Activated CD8-positive, alpha-beta memory T cell treated with anti-CD3 and anti-CD28 coated beads, Interleukin-2, amount 50 U/mL, for 24 hours (primary cell): ENCODE results near the gene PATL2.
"Not testable (repeated sequence)": the region's sequence is repeated elsewhere in the genome, so short reads cannot be mapped to it uniquely, and the experiment has no call there.

Experiments
- DNase-seq: peaks from one replicate; pipeline ENCODE4 v3.0.0-alpha.2; 2020; ENCODE audit errors: extremely low read depth

PATL2 gene

GRCh38 chr15:44690245-44690644, 20.9 kb downstream of the PATL2 start:
- DNase-seq = not testable (repeated sequence)

DNA sequence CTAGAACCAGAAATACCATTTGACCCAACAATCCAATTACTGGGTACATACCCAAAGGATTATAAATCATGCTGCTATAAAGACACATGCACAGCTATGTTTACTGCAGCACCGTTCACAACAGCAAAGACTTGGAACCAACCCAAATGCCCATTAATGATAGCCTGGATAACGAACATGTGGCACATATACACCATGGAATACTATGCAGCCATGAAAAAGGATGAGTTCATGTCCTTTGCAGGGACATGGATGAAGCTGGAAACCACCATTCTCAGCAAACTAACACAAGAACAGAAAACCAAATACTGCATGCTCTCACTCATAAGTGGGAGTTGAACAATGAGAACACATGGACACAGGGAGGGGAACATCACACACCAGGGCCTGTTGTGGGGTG, 21.8 kb downstream of the PATL2 start:
- DNase-seq = not testable (repeated sequence)

GRCh38 chr15:44682809-44683682, 28.1 kb downstream of the PATL2 start:
- DNase-seq = peak; percentile 49

- no peak for DNase-seq
Measured at GRCh38 chr15:44682211-44682610, 28.9 kb downstream of the PATL2 start.

DNA sequence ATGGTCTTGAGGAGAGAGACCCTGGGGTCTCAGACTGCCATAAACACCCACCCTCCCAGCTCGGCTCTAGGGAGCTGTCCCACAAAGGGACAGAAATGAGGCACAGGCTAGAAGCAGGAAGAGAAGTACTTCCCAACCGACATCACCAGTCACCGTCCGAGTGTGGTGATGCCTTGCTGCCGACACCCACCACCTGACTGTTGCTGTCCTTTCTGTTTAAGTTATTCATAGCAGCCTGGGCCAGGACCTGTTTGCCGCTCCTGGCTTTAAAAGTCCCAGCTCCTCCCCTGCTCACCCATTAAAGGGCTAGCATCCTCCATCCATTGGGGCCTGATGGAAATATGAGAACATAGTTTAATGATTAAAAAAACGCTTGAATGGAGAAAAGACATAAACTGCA, 34.4 kb downstream of the PATL2 start:
- DNase-seq = no peak

DNA sequence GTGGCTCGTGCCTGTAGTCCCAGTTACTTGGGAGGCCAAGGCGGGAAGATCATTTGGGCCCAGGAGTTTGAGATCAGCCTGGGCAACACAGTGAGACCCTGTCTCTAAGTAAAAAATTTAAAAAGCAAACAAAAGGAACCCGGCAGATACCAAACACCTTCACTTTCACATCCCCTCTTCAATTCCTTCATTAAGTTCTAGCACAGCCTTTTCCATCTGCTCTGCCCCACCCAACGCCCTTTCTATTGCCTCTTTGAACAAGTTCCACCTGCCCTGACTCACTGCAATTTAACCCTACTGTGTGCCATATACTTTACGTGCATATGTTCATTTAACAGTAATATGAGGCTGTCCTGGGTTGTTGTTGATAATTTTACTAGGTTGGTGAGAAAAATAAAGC, 35.2 kb downstream of the PATL2 start:
- no peak for DNase-seq

- no peak for DNase-seq
Measured at GRCh38 chr15:44673639-44674038, 37.5 kb downstream of the PATL2 start.

DNA sequence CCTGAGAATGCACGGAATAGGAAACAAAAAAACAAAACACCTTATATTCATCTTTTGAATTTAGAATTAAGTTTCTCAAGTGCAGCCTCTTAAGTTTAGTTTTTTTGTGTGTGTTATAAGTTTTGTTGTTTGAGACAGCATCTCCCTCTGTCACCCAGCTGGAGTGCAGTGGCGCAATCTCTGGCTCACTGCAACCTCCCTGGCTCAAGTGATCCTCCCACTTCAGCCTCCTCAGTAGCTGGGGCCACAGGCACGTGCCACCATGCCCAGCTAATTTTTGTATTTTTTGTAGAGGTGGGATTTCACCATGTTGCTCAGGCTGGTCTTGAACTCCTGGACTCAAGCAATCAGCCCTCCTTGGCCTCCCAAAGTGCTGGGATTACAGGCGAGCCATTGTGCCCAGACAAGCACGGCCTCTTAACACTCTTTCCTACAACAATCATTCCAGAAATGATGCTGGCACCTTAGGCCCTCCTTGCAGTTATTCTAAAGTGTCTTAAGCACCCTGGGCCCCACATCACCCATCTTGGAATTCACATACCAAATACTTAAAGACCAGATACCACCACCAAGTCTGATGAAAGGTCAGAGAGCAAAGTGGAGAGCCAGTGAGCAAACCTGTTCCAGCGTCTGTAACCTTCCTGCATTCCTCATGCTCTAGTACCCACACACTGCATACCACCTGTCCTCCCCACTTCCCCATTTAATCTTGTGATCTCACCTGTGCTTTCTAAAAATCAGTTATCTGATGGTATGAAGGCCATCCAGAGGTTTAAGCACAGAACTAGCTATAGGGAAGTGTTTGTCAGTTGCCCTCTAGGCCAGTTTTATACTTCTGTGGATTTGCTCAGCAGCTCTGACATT, 40.8 kb downstream of the PATL2 start:
- no peak for DNase-seq

DNA sequence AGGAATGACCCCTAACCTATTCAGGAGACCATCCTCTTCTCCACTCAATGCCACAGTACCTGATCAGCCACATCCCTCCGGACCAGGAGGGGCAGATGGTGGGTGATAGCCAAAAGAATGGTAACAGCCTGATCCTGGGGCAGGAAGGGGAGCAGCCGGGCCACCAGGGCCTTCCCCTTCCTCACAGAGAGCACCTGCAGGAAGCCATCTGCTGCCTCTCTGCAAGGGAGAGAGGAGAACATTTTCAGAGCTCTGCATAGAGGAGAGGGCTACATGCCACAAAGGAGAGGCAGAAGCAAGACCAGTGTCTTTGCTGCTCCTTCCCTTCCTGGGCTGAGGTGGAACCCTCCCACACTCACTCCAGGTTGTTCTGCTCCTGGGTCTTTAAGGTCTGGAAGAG, 42.2 kb downstream of the PATL2 start:
- no peak for DNase-seq

DNA sequence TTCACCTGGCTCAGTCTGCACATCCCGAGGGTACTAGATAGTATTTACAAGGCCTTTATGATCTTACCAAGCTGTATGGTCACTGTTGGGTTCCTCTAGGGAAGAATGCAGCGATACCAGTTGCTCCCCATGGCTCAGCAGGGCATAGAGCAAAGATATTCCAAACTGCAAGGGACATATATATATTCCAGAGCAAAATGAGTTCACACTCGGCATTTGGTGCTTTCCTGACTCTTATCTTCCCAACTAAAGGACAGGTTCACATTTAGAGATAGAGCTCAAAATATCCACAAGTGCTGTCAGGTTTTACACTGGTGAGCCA, 44.1 kb downstream of the PATL2 start:
- no peak for DNase-seq

GRCh38 chr15:44666210-44667038, 44.7 kb downstream of the PATL2 start:
- no peak for DNase-seq

DNA sequence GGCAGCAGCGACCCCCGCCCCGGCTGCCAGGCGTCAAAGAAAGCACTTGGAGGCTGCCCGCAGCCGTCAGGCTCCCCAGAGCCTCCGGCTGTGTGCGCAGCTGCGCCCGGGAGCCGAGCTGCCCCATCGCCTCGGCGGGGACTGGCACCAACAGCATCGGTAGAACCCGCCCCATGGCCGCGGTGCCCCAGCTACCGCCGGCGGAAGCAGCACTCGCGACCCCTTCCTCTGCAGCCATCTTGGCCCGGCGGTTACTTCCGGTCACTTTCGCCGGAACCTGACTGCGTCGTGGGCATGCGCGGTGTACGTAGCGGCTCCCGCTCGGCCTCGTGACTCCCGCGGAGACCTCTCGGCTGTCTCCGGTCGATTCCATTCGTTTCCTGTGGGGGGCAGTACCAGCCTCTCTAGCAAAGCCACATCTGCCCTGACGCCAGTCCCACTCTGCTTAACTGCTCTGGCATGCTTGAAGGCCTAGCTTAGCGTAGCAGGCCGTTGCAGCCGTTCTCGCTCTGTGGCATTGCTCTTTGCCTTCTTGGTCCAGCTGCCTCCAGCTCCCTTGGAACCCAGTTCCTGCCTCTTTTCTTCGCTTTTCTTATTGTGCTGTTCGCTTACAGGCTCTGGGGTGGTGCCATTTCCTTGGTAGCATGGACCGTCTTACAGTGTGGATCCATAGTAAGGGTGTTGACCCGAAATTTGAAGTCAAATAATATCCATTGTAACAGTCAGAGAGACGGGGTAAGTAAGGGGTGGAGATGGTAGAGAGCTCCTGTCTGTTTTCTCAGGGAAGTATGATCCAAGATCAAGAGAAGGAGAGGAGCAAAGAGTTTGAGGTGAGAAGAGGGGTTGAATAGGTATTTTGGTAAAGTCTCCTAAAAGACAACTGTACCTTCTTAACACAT, 47.5 kb downstream of the PATL2 start, which contains the start of gene SPG11:
SPG11 (minus strand) TSS at position 253 of the 899 bp plus-strand sequence; CDS start at position 238, 15 bp downstream.
- peak; percentile 98 for DNase-seq

DNA sequence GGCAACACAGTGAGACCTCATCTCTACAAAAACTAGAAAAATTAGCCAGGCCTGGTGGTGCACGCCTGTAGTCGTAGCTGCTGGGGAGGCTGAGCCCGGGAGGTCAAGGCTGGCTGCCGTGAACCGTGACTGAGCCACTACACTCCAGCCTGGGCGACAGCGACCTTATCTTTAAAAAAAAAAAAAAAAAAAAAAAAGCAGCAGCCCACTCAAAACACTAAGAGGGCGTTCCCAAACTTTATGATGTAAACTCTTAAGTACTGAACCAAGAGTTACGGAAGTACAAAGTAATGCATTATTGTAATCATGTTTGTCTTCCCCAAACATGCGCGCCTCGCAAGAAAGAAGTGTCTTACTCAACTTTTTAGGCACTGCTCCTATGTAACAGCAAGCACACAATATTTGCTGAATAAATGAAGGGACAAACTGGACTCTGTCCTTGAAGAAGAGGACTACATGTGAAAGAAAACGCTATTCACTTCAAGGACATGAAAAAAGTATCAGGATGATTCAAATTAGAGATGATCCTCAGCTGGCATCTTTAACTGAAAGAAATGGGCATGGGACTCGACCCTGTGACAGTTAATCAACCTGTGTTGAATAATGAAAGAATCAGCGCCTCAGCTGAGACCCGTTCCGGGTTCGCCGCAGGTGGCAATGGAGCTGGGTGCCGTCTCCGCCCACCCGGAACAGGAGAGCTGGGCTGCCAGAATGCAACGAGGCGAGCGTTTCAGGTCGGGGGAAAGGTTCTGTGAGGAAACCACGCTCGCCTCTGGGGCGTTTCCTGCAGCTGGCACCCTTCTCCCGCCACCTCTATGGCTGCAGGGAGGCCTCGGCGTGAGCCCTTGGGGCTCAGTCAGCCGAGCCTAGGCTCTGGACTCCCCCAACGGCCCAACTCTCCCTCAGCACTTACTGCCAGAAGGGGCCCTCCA, 48.4 kb downstream of the PATL2 start:
- peak; percentile 60 for DNase-seq

- no peak for DNase-seq
Measured at GRCh38 chr15:44661576-44661975, 49.5 kb downstream of the PATL2 start.

DNA sequence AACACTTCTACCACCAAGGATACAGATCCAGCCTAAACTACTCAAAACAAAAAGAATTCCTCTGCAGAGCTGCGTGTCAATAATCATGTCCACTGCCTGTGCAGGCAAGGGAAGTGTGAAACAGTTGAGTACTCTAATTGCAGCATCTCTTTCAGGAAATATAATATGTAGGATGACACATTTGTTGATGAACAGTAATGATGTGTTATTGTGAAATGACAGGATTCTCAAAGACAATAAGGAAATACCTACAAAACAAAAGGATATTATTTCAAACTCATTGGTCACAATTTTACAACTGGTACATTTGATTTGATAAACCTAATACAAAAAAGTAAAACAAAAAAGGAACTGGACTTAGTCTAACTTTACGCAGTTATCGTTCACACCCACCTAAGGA, 52.1 kb downstream of the PATL2 start:
- no peak for DNase-seq

DNA sequence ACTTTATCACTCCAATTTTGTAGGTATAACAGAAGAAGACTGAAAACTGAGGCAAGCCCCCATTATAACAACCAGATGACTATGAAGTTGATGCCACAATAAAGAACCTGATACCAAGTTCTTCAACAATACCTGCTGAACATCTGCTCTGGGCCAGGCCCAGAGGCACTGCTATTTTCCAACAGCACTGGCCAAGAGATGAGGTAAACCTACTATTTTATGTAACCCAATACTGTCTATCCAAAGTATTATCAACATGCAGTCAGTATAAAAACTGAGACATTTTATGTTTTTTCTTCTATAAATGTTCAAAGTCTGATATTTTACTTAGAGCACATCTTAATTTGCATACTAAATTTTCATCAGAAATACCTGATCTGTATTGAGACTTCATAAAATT, 53.7 kb downstream of the PATL2 start:
- no peak for DNase-seq

GRCh38 chr15:44656913-44657312, 54.2 kb downstream of the PATL2 start:
- no peak for DNase-seq

- DNase-seq = no peak
Measured at GRCh38 chr15:44656298-44656697, 54.8 kb downstream of the PATL2 start.

GRCh38 chr15:44654858-44655257, 56.3 kb downstream of the PATL2 start:
- DNase-seq = no peak

GRCh38 chr15:44647637-44648036, 63.5 kb downstream of the PATL2 start:
- no peak for DNase-seq
